Measurements from ENCODE around the gene PRKN. TPM values are rescaled to one million over a fixed set of nuclear protein-coding genes. Genes with fewer than 3 reads are reported as not detected.

The PRKN gene
- total RNA-seq, 1 donor from 2014 or later, result 5.1 TPM

- no peaks in the 10 kb centered on the region for H3K27me3 Mint-ChIP-seq (ENCODE audit: unreplicated experiment)
- H3K4me3 Mint-ChIP-seq (ENCODE audit: unreplicated experiment), result no peak overlapping the region
- H3K27ac Mint-ChIP-seq (ENCODE audit: unreplicated experiment), result no peak overlapping the region
- no peaks in the 10 kb centered on the region for H3K4me1 Mint-ChIP-seq (ENCODE audit: unreplicated experiment)
- H3K36me3 Mint-ChIP-seq (ENCODE audit: low read depth, unreplicated experiment), result no peaks in the 10 kb centered on the region
- DNase-seq (ENCODE audit: low spot score), result no peak
- TF ChIP-seq, protein P1, sequence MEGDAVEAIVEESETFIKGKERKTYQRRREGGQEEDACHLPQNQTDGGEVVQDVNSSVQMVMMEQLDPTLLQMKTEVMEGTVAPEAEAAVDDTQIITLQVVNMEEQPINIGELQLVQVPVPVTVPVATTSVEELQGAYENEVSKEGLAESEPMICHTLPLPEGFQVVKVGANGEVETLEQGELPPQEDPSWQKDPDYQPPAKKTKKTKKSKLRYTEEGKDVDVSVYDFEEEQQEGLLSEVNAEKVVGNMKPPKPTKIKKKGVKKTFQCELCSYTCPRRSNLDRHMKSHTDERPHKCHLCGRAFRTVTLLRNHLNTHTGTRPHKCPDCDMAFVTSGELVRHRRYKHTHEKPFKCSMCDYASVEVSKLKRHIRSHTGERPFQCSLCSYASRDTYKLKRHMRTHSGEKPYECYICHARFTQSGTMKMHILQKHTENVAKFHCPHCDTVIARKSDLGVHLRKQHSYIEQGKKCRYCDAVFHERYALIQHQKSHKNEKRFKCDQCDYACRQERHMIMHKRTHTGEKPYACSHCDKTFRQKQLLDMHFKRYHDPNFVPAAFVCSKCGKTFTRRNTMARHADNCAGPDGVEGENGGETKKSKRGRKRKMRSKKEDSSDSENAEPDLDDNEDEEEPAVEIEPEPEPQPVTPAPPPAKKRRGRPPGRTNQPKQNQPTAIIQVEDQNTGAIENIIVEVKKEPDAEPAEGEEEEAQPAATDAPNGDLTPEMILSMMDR (IDR thresholded peaks at IDR 0.05; ENCODE audit: unreplicated experiment), result no peak
- no peaks in the 10 kb centered on the region for H3K9me3 Mint-ChIP-seq (ENCODE audit: unreplicated experiment)
These were observed 57.2 kb downstream of the PRKN start for GRCh38 chr6:162670345-162670744.

GRCh38 chr6:162666246-162666645 lies 61.3 kb downstream of the PRKN start:
- TF ChIP-seq, protein P1 (IDR thresholded peaks at IDR 0.05; ENCODE audit: unreplicated experiment), result no peak
- H3K36me3 Mint-ChIP-seq (ENCODE audit: low read depth, unreplicated experiment), result no peaks in the 10 kb centered on the region
- no peaks in the 10 kb centered on the region for H3K4me1 Mint-ChIP-seq (ENCODE audit: unreplicated experiment)
- no peak for DNase-seq (ENCODE audit: low spot score)
- no peaks in the 10 kb centered on the region for H3K9me3 Mint-ChIP-seq (ENCODE audit: unreplicated experiment)
- no peak overlapping the region for H3K27ac Mint-ChIP-seq (ENCODE audit: unreplicated experiment)
- H3K27me3 Mint-ChIP-seq (ENCODE audit: unreplicated experiment), result peaks cover 1% of the 10 kb centered on the region
- H3K4me3 Mint-ChIP-seq (ENCODE audit: unreplicated experiment), result no peak overlapping the region

GRCh38 chr6:162653808-162654207 lies 73.8 kb downstream of the PRKN start:
- no peak for DNase-seq (ENCODE audit: low spot score)
- no peaks in the 10 kb centered on the region for H3K9me3 Mint-ChIP-seq (ENCODE audit: unreplicated experiment)
- H3K27me3 Mint-ChIP-seq (ENCODE audit: unreplicated experiment), result peaks cover 1% of the 10 kb centered on the region
- no peak overlapping the region for H3K27ac Mint-ChIP-seq (ENCODE audit: unreplicated experiment)
- no peaks in the 10 kb centered on the region for H3K36me3 Mint-ChIP-seq (ENCODE audit: low read depth, unreplicated experiment)
- no peak overlapping the region for H3K4me3 Mint-ChIP-seq (ENCODE audit: unreplicated experiment)
- TF ChIP-seq, protein P1 (IDR thresholded peaks at IDR 0.05; ENCODE audit: unreplicated experiment), result no peak
- no peaks in the 10 kb centered on the region for H3K4me1 Mint-ChIP-seq (ENCODE audit: unreplicated experiment)

DNA sequence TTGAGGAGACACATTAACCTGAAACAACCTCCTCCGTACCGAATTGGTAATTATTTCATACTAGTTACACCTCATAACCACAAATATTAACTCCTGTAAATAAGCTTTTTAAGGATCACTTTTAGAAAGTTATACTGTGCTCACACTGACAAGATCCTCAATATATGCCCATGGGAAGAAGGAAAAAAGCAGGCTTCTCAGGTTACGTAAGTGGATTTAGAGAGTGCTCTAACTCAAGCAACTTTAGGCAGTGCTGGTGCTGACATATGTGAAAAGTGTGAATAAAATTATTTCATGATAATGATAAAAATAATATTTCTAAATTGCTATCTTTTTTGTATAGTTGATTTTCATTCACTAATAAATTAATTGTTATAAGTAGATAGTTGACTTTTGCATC lies 76.1 kb downstream of the PRKN start:
- no peak for DNase-seq (ENCODE audit: low spot score)
- Mint-ChIP-seq H3K9me3 (ENCODE audit: unreplicated experiment) (no peaks in the 10 kb centered on the region), H3K4me3 (ENCODE audit: unreplicated experiment) (no peak overlapping the region), H3K27ac (ENCODE audit: unreplicated experiment) (no peak overlapping the region), H3K27me3 (ENCODE audit: unreplicated experiment) (no peaks in the 10 kb centered on the region), H3K36me3 (ENCODE audit: low read depth, unreplicated experiment) (no peaks in the 10 kb centered on the region), H3K4me1 (ENCODE audit: unreplicated experiment) (no peaks in the 10 kb centered on the region)
- TF ChIP-seq, protein P1 (IDR thresholded peaks at IDR 0.05; ENCODE audit: unreplicated experiment), result no peak

DNA sequence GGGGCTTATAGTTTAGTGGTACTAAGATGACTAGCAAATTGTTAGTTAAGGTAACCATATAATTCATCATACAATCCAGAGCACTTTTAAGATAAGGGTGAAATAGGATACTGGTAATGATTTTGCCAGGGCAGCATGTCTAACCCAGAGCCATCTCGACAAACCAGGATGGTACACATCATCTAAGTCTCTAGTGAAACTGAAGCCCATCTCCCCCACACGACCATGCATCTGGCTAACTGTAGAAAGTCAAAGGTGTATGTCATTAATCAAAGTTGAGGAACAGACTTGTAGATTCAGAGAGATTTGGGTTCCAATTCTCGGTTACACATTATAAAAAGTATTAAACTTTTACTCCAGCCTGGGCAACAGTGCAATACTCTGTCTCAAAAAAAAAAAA lies 78.3 kb downstream of the PRKN start:
- H3K4me3 Mint-ChIP-seq (ENCODE audit: unreplicated experiment), result no peak overlapping the region
- no peaks in the 10 kb centered on the region for H3K27me3 Mint-ChIP-seq (ENCODE audit: unreplicated experiment)
- DNase-seq (ENCODE audit: low spot score), result no peak
- TF ChIP-seq, protein P1 (IDR thresholded peaks at IDR 0.05; ENCODE audit: unreplicated experiment), result no peak
- no peaks in the 10 kb centered on the region for H3K36me3 Mint-ChIP-seq (ENCODE audit: low read depth, unreplicated experiment)
- H3K27ac Mint-ChIP-seq (ENCODE audit: unreplicated experiment), result no peak overlapping the region
- no peaks in the 10 kb centered on the region for H3K9me3 Mint-ChIP-seq (ENCODE audit: unreplicated experiment)
- H3K4me1 Mint-ChIP-seq (ENCODE audit: unreplicated experiment), result no peaks in the 10 kb centered on the region
